Aortic smooth muscle cell (primary cell): ENCODE data around the gene CD5L. TPM values are rescaled to one million over a fixed set of nuclear protein-coding genes. Genes with fewer than 3 reads are reported as not detected.

Experiments
- total RNA-seq: library from RNA; depleted of rRNA; stranded (reverse); fragments of >200 nt; gene quantifications from 2 replicates; pipeline ENCODE4 v1.2.3, GENCODE V29; 2014

The CD5L gene
- total RNA-seq, result not detected in 2 replicates

DNA sequence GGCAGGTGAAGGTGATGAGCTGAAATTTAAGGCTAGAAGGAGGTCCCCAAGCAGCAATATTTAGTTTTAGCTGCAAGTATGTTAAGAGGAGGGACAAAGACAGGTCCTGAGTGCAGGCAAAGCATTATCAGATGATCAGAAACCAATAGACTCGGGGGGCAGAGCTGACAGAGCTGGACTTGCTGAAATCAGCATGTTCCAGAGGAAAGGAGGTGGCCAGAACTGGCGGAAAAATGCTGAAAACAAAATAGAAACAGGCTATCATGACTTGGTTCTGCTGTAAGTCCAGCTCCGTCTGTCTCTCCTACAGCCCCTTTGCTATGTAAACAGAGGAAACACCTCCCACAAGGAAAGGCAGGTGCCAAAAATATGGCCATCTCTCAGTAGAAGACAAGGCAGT is at the start of gene CD5L:
Gene CD5L, minus strand, starts transcription at position 101 of the 400 bp plus-strand sequence. CDS start 107 bp downstream, outside the sequence.

DNA sequence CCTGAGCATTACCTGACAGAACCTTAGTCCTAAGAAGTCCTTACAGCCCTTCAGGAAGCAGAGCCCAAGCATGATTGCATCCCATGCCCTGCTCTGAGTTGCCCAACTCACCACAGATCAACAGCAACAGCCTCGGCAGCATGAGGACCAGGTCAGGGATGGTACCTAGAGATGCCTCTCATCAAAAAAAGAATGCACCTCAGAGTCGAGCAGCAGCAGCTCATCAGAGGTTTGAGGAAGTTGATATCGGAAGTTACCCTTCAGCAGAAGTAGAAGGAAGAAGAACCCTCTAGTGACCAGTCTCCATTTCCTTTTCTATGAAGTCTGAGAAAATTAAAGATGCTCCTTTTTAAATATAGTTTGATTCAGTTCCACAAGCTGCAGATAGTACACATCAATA is 21.7 kb downstream of the CD5L start, which contains the start of gene FCRL1:
Gene FCRL1, minus strand, starts transcription at position 225 of the 400 bp plus-strand sequence. Its CDS starts 83 bp downstream, at position 142.

Other genes starting within 250 kb of the CD5L start
- not detected in 2 replicates for gene FCRL4, start 243.7 kb downstream of the CD5L start, total RNA-seq
- gene FCRL3, start 141.0 kb downstream of the CD5L start, total RNA-seq, result not detected in 2 replicates
- gene FCRL2, start 64.7 kb downstream of the CD5L start, total RNA-seq, result not detected in 2 replicates
- not detected in 2 replicates for gene FCRL1, start 21.7 kb downstream of the CD5L start, total RNA-seq
- 98.1 and 101 TPM in 2 replicates for gene KIRREL1, start 151.8 kb upstream of the CD5L start, total RNA-seq